ENCODE results near the gene WDR77. TPM values are rescaled to one million over a fixed set of nuclear protein-coding genes. Genes with fewer than 3 reads are reported as not detected.

WDR77 gene
- total RNA-seq, 1 experiment from 2014 or later, result 46.1 TPM

DNA sequence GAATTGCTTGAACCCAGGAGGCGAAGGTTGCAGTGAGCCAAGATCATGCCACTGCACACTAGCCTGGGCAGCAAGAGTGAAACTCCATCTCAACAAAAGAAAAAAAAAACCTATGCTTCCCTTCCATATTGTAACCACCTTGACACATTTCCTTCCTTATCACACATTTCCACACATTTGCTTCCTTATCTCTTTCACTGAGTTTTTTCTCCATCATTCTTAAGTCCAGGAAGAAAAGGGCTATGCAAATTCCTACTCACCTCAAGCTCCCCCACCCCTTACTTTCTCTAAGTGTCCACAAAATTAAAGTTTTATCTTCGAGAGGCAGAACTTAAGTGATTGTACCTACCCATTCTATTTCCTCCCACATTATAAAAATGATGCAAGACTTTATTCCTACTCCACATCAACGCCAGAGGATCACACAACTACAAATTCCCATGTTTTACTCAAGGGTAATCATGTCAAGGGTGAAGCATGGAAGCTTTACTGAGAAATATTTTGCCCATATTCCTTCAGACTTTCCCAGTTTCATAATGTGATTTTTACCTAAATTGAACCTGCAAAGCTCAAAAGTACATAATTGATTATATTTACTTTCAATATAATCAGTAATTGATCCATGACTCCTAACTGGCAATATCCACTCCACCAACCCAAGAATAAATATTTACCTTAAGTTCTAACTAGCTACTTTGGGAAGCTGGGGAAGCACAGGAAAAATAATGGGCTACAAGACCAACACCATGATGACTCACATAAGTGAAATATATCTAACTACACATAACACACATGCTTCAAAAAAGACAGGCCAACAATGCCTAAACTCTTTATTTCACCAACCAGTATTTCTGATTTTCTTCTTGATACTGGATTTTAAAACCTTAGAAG, 9.3 kb downstream of the WDR77 start:
- no peak for DNase-seq (ENCODE audit: low spot score)

DNA sequence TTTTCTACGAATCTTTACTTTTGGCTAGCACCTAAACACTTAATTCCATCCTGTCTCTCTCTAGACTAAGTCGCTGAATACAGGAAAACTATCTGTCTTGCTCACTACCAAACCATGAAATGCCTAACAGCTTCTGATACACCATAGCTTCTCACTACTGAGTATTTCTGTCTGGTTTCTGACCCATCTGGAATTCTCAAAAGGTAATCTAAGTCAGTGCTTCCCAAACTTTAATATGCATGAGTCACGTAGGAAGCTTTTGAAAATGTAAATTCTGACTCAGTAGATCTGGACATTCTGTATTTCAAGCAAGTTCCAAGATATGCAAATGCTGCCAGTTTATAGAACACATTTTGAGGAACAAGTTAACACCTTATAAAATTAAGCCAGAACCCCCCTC, 12.3 kb downstream of the WDR77 start:
- DNase-seq (ENCODE audit: low spot score), result no peak

DNA sequence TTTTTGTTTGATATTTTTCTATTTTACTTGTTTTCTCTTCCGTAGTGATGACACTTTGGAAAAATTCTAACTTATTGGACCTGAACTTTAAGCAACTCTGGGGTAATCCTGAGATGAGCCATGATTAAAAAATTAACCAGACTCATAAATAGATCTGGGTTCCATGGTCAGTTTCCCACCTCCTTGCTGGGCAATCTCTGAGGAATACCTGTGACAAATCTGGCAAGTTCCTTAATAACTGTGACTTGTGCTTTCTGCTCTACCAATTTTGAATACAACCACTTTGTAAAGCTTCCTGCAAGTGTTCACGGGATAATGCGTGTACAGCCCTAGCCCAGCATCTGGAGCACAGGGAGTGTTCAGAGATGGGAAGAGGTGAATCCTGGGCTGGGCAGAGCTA, 24.8 kb downstream of the WDR77 start:
- DNase-seq (ENCODE audit: low spot score), result no peak

DNA sequence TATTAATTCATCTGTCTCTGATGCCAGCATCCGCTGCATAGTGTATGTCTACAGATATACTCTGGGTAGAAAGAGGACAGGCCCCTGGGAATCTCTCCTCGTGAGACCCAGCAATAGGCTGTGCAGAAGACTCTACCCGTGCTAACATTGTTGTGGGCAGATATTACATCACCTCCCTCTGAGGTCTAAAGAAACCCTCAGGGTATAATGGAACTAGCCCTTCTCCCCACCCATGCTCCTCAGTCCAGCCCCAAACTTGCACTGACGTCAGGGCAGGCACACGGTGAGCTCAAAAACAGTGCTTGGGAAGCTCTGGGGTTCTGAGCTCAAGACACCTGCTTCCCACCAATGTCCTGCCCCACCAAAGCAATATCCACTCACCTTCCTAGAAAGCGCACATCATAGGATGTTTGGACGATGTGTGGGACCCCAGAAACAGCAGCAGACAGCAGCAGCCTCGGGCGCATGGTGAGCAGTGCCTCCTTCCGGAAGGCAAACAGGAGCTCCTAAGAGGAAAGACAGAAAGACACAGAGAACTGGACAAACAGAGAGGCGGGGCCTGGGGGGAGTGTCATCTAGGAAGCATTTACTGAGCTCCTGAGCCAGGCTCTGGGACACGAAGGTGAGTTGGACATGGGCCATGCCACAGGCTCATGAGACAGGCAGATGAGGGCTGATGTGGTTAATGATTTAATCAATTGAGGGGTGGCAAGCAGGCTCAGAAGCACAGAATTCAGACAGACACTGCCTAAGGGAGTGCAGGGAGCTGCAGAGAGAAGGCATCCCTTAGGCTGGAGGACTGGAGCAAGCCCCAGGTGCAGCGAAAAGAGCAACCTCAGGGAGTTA, 26.3 kb downstream of the WDR77 start:
- no peak for DNase-seq (ENCODE audit: low spot score)

DNA sequence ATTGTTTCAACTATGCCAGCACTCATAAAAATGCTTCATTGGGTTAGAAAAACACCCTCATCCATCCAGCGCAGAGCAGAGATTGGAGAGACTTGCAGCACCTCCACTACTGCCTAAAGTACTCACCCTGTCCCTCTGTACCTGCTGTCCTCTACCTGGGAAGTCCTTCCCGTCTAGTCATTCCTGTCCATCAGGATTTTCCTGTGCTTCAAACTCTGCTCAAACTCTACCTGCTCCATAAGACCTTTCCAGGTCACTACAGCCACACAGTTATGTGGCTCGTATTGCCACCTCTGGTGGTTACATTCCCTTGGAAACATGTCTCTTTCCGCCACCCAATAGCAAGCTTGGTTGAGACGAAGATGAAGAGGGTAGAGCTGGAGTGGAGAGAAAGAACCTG, 28.7 kb downstream of the WDR77 start:
- DNase-seq (ENCODE audit: low spot score), result no peak

DNA sequence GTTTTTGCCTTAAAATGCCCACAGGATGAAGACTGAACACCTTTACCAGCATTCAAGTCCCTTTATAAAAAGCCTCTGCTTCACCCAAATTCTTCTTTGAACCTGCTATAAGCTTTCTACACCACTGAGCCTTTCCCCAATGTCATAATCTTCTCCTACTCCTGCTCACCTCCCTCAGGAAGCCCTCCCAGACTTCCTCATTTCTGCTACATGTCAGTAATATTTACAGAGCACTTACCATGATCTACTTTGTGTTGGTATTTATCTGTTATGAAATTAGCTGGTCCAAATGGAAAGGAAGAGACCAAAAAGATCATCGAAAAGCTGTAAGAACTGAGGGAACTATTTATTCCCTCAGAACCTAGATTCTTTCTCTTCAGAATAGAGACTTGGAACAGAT, 30.0 kb downstream of the WDR77 start:
- DNase-seq (ENCODE audit: low spot score), result no peak

DNA sequence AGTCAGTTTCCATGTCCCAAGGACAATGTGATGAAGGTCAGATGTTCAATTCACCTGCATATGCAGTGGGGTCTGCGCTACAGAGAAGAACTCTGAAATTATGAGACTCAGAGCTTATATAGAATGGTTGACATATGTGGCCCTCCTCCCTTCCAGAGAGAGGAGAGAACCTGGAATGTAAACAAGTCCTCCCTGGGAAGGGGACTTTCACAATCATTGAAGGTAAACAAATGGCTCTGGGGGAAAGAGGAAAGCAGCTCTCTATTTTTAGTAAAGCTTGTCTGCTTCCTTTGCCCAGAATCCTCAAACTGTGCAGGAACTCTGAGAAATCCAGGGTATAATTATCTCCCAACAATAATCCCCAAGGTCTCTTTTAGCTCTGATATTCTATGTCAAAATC, 31.3 kb downstream of the WDR77 start:
- no peak for DNase-seq (ENCODE audit: low spot score)

DNA sequence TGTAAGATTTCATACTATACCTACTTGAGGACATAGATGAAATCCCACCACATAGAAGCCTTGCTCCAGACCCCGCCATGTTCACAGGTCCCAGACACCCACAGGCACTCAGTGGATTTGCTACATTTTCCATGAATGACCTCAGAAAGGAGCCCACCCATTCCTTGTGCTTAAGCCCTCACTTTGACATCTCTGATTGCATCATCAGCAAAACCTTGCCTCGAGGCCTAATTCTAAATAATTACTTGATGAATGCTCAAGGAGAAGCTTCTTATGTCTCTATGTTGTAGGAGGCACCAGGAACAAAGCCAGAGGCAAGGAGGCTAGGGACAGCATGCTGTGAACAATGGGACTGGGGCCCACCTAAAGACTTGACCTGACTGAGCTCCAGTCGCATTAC, 33.6 kb downstream of the WDR77 start:
- no peak for DNase-seq (ENCODE audit: low spot score)

DNA sequence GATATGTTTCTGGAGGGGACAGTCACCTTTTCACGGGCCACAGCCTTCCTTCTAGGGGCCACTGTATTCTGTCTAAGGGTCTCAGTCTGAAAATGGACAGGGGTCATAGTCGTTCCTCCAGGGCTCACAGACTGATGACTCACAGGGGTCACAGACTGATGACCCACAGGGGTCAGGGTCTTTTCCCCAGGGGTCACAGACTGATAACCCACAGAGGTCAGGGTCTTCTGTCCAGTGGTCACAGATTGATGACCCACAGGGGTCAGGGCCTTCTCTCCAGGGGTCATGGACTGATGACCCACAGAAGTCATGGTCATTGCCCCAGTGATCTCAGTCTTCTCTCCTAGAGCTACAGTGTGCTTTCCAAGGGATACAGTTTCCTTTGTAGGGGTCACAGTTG, 34.3 kb downstream of the WDR77 start:
- no peak for DNase-seq (ENCODE audit: low spot score)

DNA sequence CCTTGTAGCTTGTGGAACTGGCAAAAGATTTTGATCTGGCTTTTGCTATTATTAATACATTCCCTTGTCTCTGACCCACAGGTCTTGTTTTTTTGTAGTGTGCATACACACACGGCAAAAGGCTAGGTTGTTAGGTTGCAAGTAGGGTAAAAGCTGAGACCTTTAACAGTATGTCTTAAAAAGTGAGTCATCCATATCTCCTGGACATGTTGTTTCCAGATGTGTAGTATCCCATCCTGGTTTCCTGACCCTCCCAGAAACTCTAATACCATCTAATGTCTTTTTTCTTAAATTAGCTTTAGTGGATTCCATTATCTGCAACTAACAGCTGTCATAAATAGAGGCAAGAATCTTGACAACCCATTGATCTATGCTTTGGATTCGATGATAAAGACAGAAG, 36.2 kb downstream of the WDR77 start:
- DNase-seq (ENCODE audit: low spot score), result no peak

DNA sequence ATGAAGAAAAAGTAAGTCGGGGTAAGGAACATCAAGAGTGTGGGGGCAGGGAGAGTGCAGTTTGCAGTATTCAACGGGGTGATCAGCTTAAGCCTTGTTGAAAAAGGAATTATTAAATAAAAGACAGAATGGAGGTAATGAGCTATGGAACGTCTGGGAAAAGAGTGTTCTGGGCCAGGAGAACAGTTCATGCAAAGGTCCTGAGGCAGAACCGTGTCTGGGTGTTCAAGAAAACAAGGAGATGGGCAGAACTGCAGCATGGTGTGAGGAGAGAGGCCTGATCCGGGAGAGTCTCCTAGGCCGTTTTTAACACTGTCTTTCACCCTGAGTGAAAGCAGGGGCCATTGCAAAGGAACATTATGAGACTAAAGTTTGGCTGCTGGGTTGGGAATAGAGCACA, 41.8 kb downstream of the WDR77 start:
- no peak for DNase-seq (ENCODE audit: low spot score)

DNA sequence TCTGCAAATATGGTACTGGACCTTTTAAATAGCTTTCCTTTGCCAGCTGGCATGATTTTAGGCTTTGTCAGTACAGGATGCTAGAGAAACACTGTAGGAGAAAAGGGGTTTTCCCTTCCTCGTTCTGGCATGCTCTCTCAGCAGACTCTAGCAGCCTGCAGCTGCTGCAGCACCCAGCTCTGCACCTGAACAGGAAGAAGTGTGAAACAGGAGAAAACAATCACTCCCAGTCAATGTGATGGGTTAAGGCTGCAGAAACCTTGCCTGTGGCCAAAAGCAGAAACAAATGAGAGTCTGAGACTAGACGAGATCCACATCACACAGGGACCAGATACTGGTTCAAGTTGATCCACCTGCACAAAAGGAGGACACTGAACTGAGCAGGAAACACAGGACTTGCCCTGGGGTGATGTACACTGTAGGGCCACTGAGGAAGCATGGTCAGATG, 42.7 kb downstream of the WDR77 start:
- peak; percentile 45 for DNase-seq (ENCODE audit: low spot score)

DNA sequence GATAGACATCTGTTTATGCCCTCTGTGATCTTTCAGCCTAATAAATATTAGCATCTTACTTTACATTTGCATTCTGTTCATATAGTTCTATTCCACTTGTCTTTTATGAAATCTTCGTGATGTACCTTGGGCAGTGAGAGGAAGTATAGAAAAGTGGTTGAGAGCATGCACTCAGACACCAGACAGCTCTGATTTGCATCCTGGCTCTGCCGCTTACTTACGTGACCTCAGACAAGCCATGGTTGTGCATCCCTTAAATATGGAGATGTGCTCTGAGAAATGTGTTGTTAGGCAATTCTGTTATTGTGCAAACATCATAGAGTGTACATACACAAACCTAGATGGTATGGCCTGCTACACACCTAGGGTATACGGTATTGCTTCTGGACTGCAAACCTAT, 44.5 kb downstream of the WDR77 start:
- DNase-seq (ENCODE audit: low spot score), result no peak

DNA sequence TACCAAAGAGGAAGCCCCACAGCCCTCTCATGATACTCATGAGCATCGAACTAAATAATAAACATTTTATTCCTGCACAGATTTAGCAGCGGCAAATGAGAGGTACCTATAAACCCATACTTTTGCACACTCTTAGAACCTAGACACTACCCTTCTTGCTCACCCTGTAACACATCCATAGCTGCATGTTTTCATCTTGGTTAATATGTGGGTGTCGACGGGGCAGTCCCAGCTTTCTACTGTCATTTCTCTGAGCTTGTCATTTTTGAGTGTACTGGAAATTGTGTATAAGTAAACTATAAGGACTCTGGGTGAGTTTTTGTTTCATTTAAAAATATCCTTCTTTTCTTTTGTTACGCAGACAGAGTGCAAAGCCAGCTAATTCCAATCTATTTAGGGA, 47.0 kb downstream of the WDR77 start:
- no peak for DNase-seq (ENCODE audit: low spot score)

DNA sequence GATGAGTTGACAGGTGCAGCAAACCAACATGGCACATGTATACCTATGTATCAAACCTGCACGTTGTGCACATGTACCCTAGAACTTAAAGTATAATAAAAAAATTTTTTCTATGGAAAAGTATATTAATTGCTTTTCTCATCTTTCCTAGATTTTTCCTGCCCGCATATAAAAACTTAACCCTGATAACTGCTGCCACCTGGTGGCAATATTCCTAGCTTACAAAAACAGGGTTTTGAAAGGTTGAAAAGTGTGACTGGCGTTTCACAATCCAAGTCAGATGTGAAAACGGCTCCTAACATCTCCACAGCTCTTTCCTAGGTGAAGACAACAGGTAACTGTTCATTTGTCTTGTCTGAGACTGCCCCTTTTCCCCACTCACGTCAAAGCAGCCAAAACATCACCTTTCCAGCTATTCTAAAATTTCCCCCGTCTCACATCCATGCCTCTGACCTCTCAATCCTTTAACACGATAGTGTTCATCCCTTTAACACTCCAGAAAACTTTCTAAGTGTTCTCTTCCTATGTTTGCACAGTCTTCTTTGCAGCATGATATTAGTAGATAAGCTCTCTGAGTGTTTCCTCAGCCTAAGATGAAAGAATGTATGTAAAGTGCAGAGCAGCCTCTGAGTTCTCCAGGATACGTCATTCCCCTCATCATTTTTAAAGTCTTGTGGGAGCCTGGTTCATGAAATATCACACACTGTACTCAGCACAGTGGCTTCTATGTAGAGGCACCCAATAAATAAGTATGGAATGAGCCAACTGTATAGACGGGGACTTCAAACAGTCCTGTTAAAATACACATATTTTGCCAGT, 49.1 kb downstream of the WDR77 start:
- DNase-seq (ENCODE audit: low spot score), result peak; percentile 16

DNA sequence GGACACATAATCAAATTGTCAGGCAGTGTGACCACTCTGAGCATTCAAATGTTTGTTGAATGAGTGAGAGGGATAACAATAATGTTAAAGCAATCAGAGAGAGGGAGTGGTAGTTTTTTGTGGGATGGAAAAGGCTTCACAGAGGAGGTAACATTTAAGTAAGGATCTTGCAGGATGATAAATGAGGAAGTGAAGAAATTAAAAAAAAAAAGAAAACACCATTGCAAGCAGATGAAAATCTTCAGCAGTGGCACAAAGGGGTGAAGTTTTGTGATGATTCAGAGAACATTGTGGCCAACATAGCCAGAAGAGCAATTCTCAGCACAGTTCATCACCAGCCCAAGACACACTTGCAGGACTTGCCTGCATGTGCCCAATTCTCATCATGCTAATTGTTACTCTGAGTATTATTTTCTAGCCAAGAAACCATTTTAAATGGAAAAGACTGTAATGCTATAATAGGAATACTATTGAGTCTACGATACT, 56.6 kb downstream of the WDR77 start:
- no peak for DNase-seq (ENCODE audit: low spot score)

DNA sequence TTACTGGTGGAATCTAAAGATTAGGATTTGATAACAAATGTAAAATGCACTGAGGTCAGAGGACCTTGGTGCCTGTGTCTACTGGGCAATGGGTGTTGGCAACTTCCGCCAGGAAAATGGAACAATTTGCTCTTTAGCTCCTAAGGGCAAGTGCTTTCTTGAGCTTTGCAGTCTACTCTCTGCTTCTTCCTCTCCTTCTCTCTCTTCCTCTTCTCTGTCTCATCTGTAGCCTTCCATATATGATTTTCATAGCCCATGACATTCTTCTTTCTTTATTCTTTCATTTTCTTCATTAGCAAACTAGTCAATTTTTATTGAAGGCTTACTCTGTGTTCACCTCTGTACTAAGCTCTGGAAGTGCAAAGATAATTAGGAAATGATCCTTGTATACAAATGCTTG, 57.0 kb downstream of the WDR77 start:
- DNase-seq (ENCODE audit: low spot score), result no peak

Other genes starting within 250 kb of the WDR77 start
- 0.41 and 1.6 TPM in 2 replicates for gene DENND2D, start 248.6 kb downstream of the WDR77 start, total RNA-seq (2014; rRNA removed; shearing (Covaris generic))
- gene CHI3L2, start 221.5 kb downstream of the WDR77 start, total RNA-seq (2014; rRNA removed; shearing (Covaris generic)), result 0.48 and 2.5 TPM in 2 replicates
- not detected in 2 replicates for gene CHIA, start 158.4 kb downstream of the WDR77 start, total RNA-seq (2014; rRNA removed; shearing (Covaris generic))
- gene OVGP1, start 21.5 kb downstream of the WDR77 start, total RNA-seq (2014; rRNA removed; shearing (Covaris generic)), result 0.50 TPM in 1 of 2 replicates, not detected in the other
- gene ATP5PB, start 208 bp upstream of the WDR77 start, total RNA-seq (2014; rRNA removed; shearing (Covaris generic)), result 435 and 458 TPM in 2 replicates
- not detected in 2 replicates for gene C1orf162, start 24.7 kb upstream of the WDR77 start, total RNA-seq (2014; rRNA removed; shearing (Covaris generic))
- gene ADORA3, start 54.4 kb upstream of the WDR77 start, total RNA-seq (2014; rRNA removed; shearing (Covaris generic)), result not detected in 2 replicates
- gene TMIGD3, start 54.4 kb upstream of the WDR77 start, total RNA-seq (2014; rRNA removed; shearing (Covaris generic)), result not detected in 2 replicates
- 27.9 and 34.5 TPM in 2 replicates for gene RAP1A, start 170.5 kb upstream of the WDR77 start, total RNA-seq (2014; rRNA removed; shearing (Covaris generic))

Measured in A172 (cell line).